Germinal center (tissue), 1 donor: ENCODE data around the gene SPRING1.

Experiments
- DNase-seq: peaks from one replicate; pipeline ENCODE4 v3.0.0; 2012; ENCODE audit warnings: mixed read lengths, low spot score

Gene SPRING1

DNA sequence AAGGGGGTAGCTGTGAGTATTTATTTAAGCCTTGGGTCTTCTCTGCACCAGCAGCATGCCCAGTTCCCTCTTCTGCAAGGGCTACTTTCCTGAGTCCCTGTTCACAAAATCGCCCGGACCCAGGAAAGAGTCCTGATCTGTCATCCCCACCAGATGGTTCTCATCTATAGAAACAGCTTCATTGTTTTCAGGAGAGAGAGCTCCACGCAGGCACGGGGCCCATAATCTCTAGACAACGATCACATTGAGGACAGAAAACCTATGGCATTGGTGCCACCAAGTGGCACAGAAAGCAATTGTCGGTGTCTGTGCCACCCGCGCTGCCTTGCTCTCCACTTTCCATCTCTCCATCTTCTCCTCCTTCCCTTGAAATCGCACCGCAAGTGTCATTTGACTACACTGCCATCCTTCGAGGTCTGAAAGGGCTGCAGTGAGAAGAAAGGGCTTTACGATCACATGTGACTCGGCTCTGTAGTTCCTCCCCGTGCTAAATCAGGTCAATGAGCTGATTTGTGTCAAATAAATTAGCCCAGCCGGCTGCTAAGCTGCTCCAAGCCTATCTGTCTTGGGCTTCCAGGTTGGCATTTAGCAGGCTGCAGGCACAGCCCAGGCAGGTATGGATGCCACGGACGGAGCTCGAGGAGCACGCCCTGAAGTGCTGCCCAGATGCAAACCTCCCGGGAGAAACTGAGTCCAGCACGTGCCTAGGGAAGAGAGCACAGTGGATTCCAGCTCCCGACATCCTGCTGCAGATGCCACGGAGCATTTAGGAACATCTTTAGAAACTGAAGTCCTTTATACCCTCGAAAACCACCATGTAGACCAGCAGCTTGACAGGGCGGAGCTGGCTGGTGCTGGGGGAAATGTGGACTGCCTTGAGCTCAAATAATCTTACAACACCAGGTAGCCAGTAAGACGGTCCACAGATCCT is 28.8 kb downstream of the SPRING1 start:
- DNase-seq = peak; percentile 53

- DNase-seq = no peak
Observed at GRCh38 chr12:116707751-116708150, 30.1 kb downstream of the SPRING1 start.

- peak; percentile 79 for DNase-seq
Observed at GRCh38 chr12:116703214-116703795, 34.6 kb downstream of the SPRING1 start.

DNA sequence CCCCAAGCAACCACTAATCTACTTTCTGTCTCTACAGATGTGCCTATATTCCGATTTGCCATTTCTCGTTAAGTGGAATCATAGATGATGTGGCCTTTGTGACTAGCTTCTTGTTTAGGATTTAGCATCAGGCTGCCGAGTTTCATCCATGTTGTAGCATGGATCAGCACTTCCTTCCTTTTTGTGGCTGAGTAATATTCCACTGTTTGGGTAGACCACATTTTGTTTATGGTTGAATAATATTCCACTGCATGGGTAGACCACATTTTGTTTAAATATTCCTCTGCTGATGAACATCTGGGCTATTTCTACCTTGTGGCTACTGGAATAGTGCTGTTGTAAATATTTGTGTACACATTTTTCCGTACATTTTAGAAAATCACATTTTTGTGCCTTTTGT is 36.4 kb downstream of the SPRING1 start:
- DNase-seq = no peak

GRCh38 chr12:116700066-116700465 is 37.8 kb downstream of the SPRING1 start:
- DNase-seq = no peak

- no peak for DNase-seq
Observed at GRCh38 chr12:116698554-116699075, 39.3 kb downstream of the SPRING1 start.

- DNase-seq = no peak
Observed at GRCh38 chr12:116698116-116698515, 39.8 kb downstream of the SPRING1 start.

- no peak for DNase-seq
Observed at GRCh38 chr12:116697716-116698115, 40.2 kb downstream of the SPRING1 start.

GRCh38 chr12:116697305-116697704 is 40.6 kb downstream of the SPRING1 start:
- DNase-seq = no peak

GRCh38 chr12:116695464-116695725 is 42.5 kb downstream of the SPRING1 start:
- no peak for DNase-seq

DNA sequence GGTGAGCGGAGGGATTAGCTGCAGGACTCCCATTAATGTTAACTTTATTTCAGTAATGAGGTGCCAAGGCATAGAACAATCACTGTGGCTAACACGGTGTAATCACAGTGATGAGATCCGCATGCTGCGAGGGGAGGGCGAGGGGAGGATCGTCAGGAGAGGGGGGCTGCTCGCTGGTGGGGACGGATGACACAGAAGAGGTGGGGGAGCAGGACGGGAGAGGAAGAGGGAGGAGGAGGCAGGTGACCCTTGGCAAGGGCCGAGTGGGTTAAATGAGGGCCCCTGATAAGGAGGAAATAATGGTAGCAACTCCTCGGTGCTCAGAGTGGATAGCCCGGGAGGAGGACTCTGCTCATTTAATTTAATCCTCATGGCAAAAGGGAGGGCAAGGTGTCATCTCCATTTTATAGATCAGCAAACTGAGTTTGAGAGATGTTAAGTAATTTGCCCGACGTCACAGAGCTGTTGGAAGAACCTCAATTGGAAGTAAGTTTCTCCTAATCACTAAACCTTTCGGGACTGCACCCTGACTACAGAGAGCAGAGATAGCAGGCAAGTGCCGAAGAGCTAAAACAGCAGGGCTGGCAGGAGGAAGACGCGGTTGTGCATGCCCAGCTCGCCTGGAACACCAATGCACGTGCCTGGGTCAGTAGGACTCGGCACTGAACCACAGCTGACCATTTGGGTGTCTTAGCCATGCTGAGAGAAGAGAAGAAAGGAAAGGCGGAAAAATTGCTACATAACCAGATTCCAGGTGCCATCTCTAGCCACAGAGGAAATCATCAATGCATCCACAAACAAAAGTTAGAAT is 43.0 kb downstream of the SPRING1 start:
- no peak for DNase-seq

DNA sequence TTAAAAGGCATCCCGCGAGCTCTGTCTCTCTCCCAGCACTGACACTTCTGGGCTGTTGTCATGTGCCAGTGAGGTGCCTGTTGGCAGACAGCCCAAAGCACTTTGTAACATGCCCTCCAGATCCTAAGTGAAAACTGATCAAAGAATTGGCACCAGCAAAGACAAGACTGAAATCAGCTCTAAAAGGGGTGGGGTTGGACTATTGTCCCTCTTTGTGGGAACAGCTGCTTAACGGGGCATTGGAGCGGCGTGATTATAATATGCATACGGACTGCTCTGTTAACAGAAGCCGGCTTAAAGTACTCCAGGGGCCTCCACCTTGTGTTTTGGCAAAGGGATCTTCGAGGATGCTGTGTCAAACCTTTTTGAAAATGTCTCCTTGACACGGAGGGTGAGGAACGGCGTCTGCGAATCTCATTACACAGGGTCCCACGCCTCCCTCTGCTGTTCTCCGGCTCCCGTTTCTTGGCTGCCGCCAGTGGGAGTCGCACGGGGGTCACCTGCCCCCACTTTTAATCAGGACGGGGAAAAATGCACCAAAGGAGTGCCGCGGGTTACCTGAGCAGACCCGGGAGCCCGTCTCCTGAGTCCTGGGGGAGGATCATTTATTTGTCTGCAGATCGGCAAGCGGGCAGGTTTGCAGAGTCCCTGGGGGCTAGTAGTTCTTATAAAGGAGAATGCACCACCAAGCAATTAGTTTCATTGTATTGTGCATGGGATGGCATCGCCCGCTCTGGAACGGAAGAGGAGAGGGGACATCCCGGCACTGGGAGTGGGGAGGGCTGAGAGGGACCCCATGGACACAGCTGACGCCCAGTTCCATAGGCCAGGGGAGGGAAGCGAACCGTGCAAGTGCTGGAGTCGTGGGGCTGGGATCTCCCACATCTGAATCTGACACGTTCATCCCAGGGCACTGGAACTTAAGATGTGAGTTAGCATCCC is 44.3 kb downstream of the SPRING1 start:
- DNase-seq = no peak

DNA sequence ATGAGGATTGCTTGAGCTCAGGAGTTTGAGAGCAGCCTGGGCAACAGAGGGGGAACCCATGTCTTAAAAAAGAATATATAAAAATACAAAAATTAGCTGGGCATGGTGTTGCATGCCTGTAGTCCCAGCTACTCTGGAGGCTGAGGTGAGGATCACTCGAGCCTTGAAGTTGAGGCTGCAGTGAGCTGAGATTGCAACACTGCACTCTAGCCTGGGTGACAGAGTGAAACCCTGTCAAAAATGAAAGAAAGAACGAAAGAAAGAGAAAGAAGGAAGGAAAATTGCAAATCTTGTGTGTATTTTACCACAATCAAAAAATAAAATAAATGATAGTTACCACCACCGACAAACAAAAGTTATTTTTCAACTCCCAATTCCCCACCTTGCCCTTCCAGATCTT is 45.3 kb downstream of the SPRING1 start:
- no peak for DNase-seq

- no peak for DNase-seq
Observed at GRCh38 chr12:116691636-116692035, 46.2 kb downstream of the SPRING1 start.

GRCh38 chr12:116691205-116691604 is 46.7 kb downstream of the SPRING1 start:
- DNase-seq = no peak

- DNase-seq = no peak
Observed at GRCh38 chr12:116689979-116690744, 47.7 kb downstream of the SPRING1 start.

- DNase-seq = no peak
Observed at GRCh38 chr12:116689521-116689920, 48.3 kb downstream of the SPRING1 start.
